Uterus (tissue), 2 donors: ENCODE measurements around the gene DYRK2.

ENCODE experiments used
- POLR2A ChIP-seq, 2 donors: fragments of 450-650 bp; IDR thresholded peaks; one replicate each; pipeline ENCODE4 v1.6.1; 2016; ENCODE audit warnings: antibody characterized with exemption in 2 of 2, mild to moderate bottlenecking in 1 of 2, moderate library complexity in 1 of 2
- TF ChIP-seq, protein P1 (sequence below), 4 experiments: fragments of 200-600 bp in 2 of 4; fragments of 450-650 bp in 2 of 4; sonication (generic) in 2 of 4; IDR thresholded peaks; one replicate each; pipeline ENCODE4 v1.5.1; 2016 to 2019; ENCODE audit warnings: antibody characterized with exemption in 4 of 4, mild to moderate bottlenecking in 2 of 4, moderate library complexity in 1 of 4

DNA sequence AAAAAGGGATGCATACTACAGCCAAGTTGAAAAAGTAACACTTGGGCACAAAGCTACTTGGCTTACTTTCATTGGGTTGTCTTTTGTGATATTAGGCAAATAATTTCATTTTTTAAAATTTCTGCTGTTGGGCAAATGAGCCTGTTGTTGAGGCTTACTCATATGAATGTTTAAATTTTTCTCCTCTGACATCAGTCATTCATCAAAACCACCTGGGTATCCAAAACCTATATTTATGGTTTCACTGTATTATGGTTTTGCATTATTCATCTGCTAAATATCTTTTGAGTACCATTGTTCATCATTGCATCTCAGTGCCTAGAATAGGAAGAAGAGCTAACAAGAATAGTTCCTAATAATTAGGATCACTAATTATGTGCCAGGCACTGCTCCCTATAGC lies 28.1 kb downstream of the DYRK2 start:
- TF ChIP-seq, protein P1, sequence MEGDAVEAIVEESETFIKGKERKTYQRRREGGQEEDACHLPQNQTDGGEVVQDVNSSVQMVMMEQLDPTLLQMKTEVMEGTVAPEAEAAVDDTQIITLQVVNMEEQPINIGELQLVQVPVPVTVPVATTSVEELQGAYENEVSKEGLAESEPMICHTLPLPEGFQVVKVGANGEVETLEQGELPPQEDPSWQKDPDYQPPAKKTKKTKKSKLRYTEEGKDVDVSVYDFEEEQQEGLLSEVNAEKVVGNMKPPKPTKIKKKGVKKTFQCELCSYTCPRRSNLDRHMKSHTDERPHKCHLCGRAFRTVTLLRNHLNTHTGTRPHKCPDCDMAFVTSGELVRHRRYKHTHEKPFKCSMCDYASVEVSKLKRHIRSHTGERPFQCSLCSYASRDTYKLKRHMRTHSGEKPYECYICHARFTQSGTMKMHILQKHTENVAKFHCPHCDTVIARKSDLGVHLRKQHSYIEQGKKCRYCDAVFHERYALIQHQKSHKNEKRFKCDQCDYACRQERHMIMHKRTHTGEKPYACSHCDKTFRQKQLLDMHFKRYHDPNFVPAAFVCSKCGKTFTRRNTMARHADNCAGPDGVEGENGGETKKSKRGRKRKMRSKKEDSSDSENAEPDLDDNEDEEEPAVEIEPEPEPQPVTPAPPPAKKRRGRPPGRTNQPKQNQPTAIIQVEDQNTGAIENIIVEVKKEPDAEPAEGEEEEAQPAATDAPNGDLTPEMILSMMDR (IDR thresholded peaks at IDR 0.05): no peak
- no peak for TF ChIP-seq POLR2A (IDR thresholded peaks at IDR 0.05)
